Chondrocyte (in vitro differentiated cells): ENCODE results near the gene ERC1. TPM values are rescaled to one million over a fixed set of nuclear protein-coding genes. Genes with fewer than 3 reads are reported as not detected.
"Not testable (repeated sequence)": the region's sequence is repeated elsewhere in the genome, so short reads cannot be mapped to it uniquely, and the experiment has no call there.

Experiments
- DNase-seq: peaks from one replicate; pipeline ENCODE4 v3.0.0; 2021; ENCODE audit warnings: mixed read lengths, low spot score
- H3K27ac Mint-ChIP-seq: one replicate; pipeline ENCODE4 v1.8.0; 2021; ENCODE audit warnings: mild to moderate bottlenecking, moderate library complexity, mixed read lengths; ENCODE audit not compliant: unreplicated experiment
- H3K27me3 Mint-ChIP-seq: 2 replicates; pipeline ENCODE4 v1.8.0; 2021; ENCODE audit warnings: low read depth, mixed read lengths
- H3K36me3 Mint-ChIP-seq: 2 replicates; pipeline ENCODE4 v1.8.0; 2021; ENCODE audit warnings: low read depth, mixed read lengths
- H3K4me1 Mint-ChIP-seq: 2 replicates; pipeline ENCODE4 v1.8.0; 2021; ENCODE audit warnings: low read depth, mild to moderate bottlenecking, mixed read lengths
- H3K4me3 Mint-ChIP-seq: one replicate; pipeline ENCODE4 v1.8.0; 2021; ENCODE audit warnings: mild to moderate bottlenecking, moderate library complexity, mixed read lengths; ENCODE audit not compliant: unreplicated experiment
- H3K9me3 Mint-ChIP-seq: 2 replicates; pipeline ENCODE4 v1.8.0; 2021; ENCODE audit warnings: low read depth, mixed read lengths
- total RNA-seq: library from RNA; stranded (reverse); gene quantifications from 3 replicates; pipeline ENCODE4 v1.2.1, GENCODE V29; 2021
- TF ChIP-seq, protein P1 (sequence below): fragments of 200-600 bp; sonication (generic); IDR thresholded peaks from 2 replicates; pipeline ENCODE4 v1.5.0; 2021; ENCODE audit warnings: antibody characterized with exemption, mild to moderate bottlenecking, moderate library complexity

ERC1 gene
- total RNA-seq, 1 donor from 2014 or later = 79.3 TPM

DNA sequence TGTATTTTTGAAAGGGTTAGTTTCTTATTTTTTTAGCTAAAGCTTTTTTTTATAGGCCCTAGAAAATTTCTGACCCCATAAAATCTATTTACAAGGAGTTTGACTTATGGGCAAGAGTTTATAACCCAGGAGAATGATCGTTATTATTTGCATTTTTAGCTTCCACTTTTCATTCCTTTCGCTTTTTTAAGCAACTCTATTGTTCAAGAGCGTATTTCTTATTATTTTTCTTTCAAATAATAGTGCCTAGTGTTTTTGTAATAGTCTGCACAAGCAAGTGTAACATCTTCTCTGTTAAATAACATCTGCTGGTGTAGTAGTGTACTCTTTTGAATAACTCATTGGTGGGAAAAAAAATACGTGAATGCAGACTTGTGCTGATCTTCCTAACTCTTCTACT is 216.3 kb downstream of the ERC1 start:
- TF ChIP-seq, protein P1, sequence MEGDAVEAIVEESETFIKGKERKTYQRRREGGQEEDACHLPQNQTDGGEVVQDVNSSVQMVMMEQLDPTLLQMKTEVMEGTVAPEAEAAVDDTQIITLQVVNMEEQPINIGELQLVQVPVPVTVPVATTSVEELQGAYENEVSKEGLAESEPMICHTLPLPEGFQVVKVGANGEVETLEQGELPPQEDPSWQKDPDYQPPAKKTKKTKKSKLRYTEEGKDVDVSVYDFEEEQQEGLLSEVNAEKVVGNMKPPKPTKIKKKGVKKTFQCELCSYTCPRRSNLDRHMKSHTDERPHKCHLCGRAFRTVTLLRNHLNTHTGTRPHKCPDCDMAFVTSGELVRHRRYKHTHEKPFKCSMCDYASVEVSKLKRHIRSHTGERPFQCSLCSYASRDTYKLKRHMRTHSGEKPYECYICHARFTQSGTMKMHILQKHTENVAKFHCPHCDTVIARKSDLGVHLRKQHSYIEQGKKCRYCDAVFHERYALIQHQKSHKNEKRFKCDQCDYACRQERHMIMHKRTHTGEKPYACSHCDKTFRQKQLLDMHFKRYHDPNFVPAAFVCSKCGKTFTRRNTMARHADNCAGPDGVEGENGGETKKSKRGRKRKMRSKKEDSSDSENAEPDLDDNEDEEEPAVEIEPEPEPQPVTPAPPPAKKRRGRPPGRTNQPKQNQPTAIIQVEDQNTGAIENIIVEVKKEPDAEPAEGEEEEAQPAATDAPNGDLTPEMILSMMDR = no peak
- no peak overlapping the region for H3K27ac Mint-ChIP-seq

DNA sequence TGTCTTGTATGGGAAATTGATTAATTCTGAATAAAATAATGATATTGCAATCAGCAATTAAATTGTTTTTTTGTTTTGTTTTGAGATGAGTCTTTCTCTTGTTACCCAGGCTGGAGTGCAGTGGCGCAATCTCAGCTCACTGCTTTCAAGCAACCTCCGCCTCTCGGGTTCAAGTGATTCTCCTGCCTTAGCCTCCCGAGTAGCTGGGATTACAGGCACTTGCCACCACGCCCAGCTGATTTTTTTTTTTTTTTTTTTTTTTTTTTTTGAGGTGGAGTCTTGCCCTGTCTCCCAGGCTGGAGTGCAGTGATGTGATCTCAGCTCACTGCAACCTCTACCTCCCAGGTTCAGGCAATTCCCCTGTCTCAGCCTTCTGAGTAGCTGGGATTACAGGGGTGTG is 217.7 kb downstream of the ERC1 start:
- H3K27ac Mint-ChIP-seq, H3K27me3 Mint-ChIP-seq, H3K9me3 Mint-ChIP-seq, H3K4me3 Mint-ChIP-seq, H3K36me3 Mint-ChIP-seq, DNase-seq: not testable (repeated sequence)
- peaks cover 32% of the 10 kb centered on the region for H3K4me1 Mint-ChIP-seq

More for the DNA sequence above, 216.3 kb downstream of the ERC1 start:
- DNase-seq = no peak
- H3K27me3 Mint-ChIP-seq = no peaks in the 10 kb centered on the region
- H3K4me3 Mint-ChIP-seq = no peak overlapping the region
- peaks cover 2% of the 10 kb centered on the region for H3K36me3 Mint-ChIP-seq
- H3K9me3 Mint-ChIP-seq = no peaks in the 10 kb centered on the region
- H3K4me1 Mint-ChIP-seq = peaks cover 25% of the 10 kb centered on the region

DNA sequence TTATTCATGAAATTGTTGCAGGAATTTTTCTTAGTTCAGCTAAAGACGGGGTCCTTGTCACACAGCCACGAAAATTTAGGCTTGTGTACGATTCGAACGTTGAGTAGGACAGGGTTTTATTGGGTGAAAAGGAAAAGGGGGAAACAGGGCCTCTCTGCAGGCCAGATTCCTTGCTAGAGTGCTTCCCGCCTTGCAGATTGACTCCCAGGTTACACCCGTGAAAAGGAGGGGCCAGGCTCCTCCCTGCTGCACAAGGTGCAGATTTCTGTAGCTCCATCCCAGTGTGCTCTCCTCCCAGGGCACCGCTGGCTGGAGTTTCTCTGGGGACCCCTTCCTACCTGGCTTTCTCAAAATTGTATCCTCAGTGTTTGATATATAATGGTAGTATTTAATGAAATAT is 221.5 kb downstream of the ERC1 start:
- Mint-ChIP-seq H3K27ac (no peak overlapping the region), H3K27me3 (no peaks in the 10 kb centered on the region), H3K4me1 (peaks cover 19% of the 10 kb centered on the region), H3K9me3 (no peaks in the 10 kb centered on the region), H3K36me3 (peaks cover 2% of the 10 kb centered on the region), H3K4me3 (no peak overlapping the region)
- DNase-seq = no peak
- TF ChIP-seq, protein P1 = no peak

DNA sequence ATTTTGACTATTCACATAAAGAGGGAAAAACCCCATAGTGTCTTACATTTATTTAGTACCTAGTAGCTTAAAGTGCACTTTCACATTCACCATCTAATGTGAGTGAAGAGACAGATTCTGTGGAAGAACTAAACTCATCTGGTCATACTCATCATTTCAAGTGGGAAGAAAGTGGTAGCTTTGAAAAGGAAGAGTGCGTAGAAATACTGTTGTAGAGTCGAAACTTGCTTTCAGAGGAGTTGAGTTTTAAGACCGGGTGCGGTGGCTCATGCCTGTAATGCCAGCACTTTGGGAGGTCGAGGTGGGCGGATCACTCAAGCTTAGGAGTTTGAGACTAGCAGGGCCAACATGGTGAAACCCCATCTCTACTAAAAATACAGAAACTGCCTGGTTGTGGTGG is 222.2 kb downstream of the ERC1 start:
- TF ChIP-seq, protein P1 = no peak

DNA sequence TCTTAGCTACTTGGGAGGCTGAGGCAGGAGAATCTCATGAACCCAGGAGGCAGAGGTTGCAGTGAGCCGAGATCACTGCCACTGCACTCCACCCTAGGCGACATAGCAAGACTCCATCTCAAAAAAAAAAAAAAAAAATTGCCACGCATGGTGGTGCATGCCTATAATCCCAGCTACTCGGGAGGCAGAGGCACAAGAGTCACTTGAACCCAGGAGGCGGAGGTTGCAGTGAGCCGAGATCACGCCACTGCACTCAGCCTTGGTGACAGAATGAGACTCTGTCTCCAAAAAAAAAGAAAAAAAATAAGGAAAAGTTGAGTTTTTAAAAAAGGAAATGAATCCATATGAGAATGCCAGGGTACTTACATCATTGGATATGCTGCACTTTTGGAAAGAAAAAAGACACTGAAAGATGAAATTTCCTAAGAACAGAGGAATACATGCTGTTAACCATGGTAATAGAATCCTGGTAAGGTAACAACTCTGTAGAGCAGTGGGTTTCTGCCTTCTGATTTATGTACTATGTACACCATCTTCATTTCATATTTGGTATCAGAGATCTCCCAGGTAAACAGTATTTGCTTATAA is 222.7 kb downstream of the ERC1 start:
- no peak overlapping the region for H3K27ac Mint-ChIP-seq
- peaks cover 15% of the 10 kb centered on the region for H3K4me1 Mint-ChIP-seq
- no peak for DNase-seq
- no peak overlapping the region for H3K4me3 Mint-ChIP-seq
- H3K9me3 Mint-ChIP-seq = no peaks in the 10 kb centered on the region
- no peaks in the 10 kb centered on the region for H3K27me3 Mint-ChIP-seq
- TF ChIP-seq, protein P1 = no peak
- peaks cover 2% of the 10 kb centered on the region for H3K36me3 Mint-ChIP-seq

More for the DNA sequence above, 222.2 kb downstream of the ERC1 start:
- DNase-seq = no peak
- H3K27ac Mint-ChIP-seq = no peak overlapping the region
- H3K4me1 Mint-ChIP-seq = peaks cover 15% of the 10 kb centered on the region
- H3K36me3 Mint-ChIP-seq = peaks cover 2% of the 10 kb centered on the region
- H3K27me3 Mint-ChIP-seq = no peaks in the 10 kb centered on the region
- no peak overlapping the region for H3K4me3 Mint-ChIP-seq
- H3K9me3 Mint-ChIP-seq = no peaks in the 10 kb centered on the region

DNA sequence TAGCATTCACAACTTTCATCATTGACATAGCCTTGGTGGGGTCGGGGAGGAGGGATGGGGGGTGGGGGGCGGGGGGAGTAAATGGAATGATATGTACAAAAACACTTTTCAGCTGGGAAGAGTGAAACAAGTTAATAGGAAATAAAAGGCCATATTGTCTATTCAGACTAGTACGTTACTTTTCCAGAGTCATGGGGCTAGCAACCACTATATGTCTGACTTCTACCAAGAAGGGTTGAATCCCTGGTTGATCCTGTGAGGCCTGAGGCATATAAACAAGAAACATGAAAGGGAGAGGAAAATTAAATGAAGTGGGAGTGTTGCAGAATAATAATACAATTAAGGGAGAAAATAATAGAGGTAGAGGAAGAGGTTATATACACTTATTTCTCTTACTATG is 225.5 kb downstream of the ERC1 start:
- TF ChIP-seq, protein P1 = no peak
- Mint-ChIP-seq H3K4me3 (no peak overlapping the region), H3K4me1 (peaks cover 15% of the 10 kb centered on the region), H3K36me3 (no peaks in the 10 kb centered on the region), H3K27me3 (no peaks in the 10 kb centered on the region), H3K27ac (no peak overlapping the region), H3K9me3 (no peaks in the 10 kb centered on the region)
- no peak for DNase-seq
